ENCODE measurements around the gene FRMD4A. TPM values are rescaled to one million over a fixed set of nuclear protein-coding genes. Genes with fewer than 3 reads are reported as not detected.

The FRMD4A gene
- total and polyA plus RNA-seq, 10 of the 15 experiments (the other 5 are each of a cell fraction or from before 2014, with no cell fraction given) = 17.8 to 75.2 (median 39.1) TPM

GRCh38 chr10:13729586-13730305 lies 601.0 kb downstream of the FRMD4A start:
- H3K27ac ChIP-seq (ENCODE audit: control insufficient read depth, insufficient read depth) = no peak overlapping the region
- intact Hi-C loops (cut with micrococcal nuclease; ENCODE audit: unreplicated experiment) (no loop called here), in situ Hi-C loops (cut with MboI) (no loop called here)
- TF ChIP-seq IRF3 (IDR thresholded peaks at IDR 0.05) (no peak), NR2C1 (IDR thresholded peaks at IDR 0.05) (no peak), TARDBP (IDR thresholded peaks at IDR 0.05; ENCODE audit: borderline replicate concordance) (no peak), ZBTB11 (CRISPR knock-in tag; IDR thresholded peaks at IDR 0.05) (no peak), CUX1 (IDR thresholded peaks at IDR 0.05; ENCODE audit: insufficient replicate concordance, low read depth, low read length) (no peak), POLR2A (IDR thresholded peaks at IDR 0.05; ENCODE audit: low read depth, low read length) (no peak), NFYB (IDR thresholded peaks at IDR 0.05; ENCODE audit: insufficient read depth, low read depth, low read length) (no peak), SRF (IDR thresholded peaks at IDR 0.05; ENCODE audit: low read depth in 2 of 2, low read length in 2 of 2) (no peak), USF2 (IDR thresholded peaks at IDR 0.05; ENCODE audit: borderline replicate concordance, low read depth, low read length) (no peak), GATAD2B (conservative IDR thresholded peaks at IDR 0.05; ENCODE audit: low read depth) (no peak), FOS (IDR thresholded peaks at IDR 0.05; ENCODE audit: borderline replicate concordance, extremely low read depth, insufficient read length) (no peak), MAX (IDR thresholded peaks at IDR 0.05; ENCODE audit: low read depth, low read length) (no peak)

More at GRCh38 chr10:13729586-13730305, 601.0 kb downstream of the FRMD4A start:
- no peak for ATAC-seq
- BruUV-seq (replicated peaks) = TSS peak; percentile 1
- Histone ChIP-seq H3K9ac (ENCODE audit: control insufficient read depth, insufficient read depth, low read length) (no peak overlapping the region), H2AFZ (ENCODE audit: control insufficient read depth, low read depth, low read length) (no peak overlapping the region), H3K4me1 (ENCODE audit: control insufficient read depth, insufficient read depth, low read length) (no peaks in the 10 kb centered on the region), H3K79me2 (ENCODE audit: control insufficient read depth, insufficient read depth, low read length) (no peaks in the 10 kb centered on the region), H3K9me3 (replicated peaks; ENCODE audit: control insufficient read depth, insufficient read depth, low read length) (no peaks in the 10 kb centered on the region), H4K20me1 (ENCODE audit: control insufficient read depth, insufficient read depth) (no peaks in the 10 kb centered on the region), H3K4me2 (ENCODE audit: control insufficient read depth, insufficient read depth) (no peak overlapping the region), H3K27me3 (replicated peaks in 1 of 2; ENCODE audit: control insufficient read depth in 2 of 2, insufficient read depth in 2 of 2, low read length in 1 of 2) (no peaks in the 10 kb centered on the region), H3K36me3 (ENCODE audit: control insufficient read depth in 2 of 2, insufficient read depth in 2 of 2, low read length in 1 of 2) (peaks cover 0 to 2% of the 10 kb centered on the region in 2 experiments; a peak in 2 of 4 replicates), H3K4me3 (no peak overlapping the region)
- no peak for FAIRE-seq
- ChIA-PET SMC1A (ENCODE audit: uncharacterized antibody, unreplicated experiment) (interaction anchor here (1.2 to 1.9 kb wide), 2 partner anchors 11 to 17 kb away, joined by 3 to 6 read pairs; no protein-coding TSS in a partner anchor), POLR2A (no interaction called here), CTCF (no interaction called here), RAD21 (ENCODE audit: unreplicated experiment) (no interaction called here)
- DNase-seq (ENCODE audit: low read depth, low spot score) = no peak
- WGBS (ENCODE audit: insufficient coverage, insufficient replicate concordance, low lambda C conversion rate, missing lambda C conversion rate) = 76% methylated on average over 11 of the region's 11 CpGs

Data from GM12878 (cell line).